KMS-11 (cell line): ENCODE measurements around the gene YPEL3.

Experiments used
- H2AFZ ChIP-seq: fragments of 200-600 bp; sonication (generic); 2 replicates; pipeline ENCODE4 v1.6.1; 2016; ENCODE audit warnings: antibody characterized with exemption, mixed run types, low read depth
- H3K27ac ChIP-seq: fragments of 200-600 bp; sonication (generic); 2 replicates; pipeline ENCODE4 v1.6.1; 2016; ENCODE audit warnings: mild to moderate bottlenecking, mixed run types
- H3K27me3 ChIP-seq: fragments of 200-600 bp; sonication (generic); 2 replicates; pipeline ENCODE4 v1.6.1; 2017; ENCODE audit warnings: mild to moderate bottlenecking, low read depth, mixed run types, moderate library complexity; ENCODE audit not compliant: insufficient read depth
- H3K36me3 ChIP-seq: fragments of 200-600 bp; sonication (generic); 2 replicates; pipeline ENCODE4 v1.6.1; 2017; ENCODE audit warnings: mild to moderate bottlenecking, mixed run types; ENCODE audit not compliant: insufficient read depth
- H3K4me1 ChIP-seq: fragments of 200-600 bp; sonication (generic); 2 replicates; pipeline ENCODE4 v1.6.1; 2016; ENCODE audit warnings: mild to moderate bottlenecking, low read depth, mixed run types; ENCODE audit not compliant: poor library complexity, severe bottlenecking
- H3K4me2 ChIP-seq: fragments of 200-600 bp; sonication (generic); 2 replicates; pipeline ENCODE4 v1.7.0; 2016; ENCODE audit warnings: mild to moderate bottlenecking, mixed run types
- H3K4me3 ChIP-seq: fragments of 200-600 bp; sonication (generic); IDR thresholded peaks from 2 replicates; pipeline ENCODE4 v1.6.1; 2017; ENCODE audit warnings: low read depth, low read length, mixed read lengths; ENCODE audit not compliant: insufficient read depth
- H3K79me2 ChIP-seq: fragments of 200-600 bp; sonication (generic); 2 replicates; pipeline ENCODE4 v1.6.1; 2016; ENCODE audit warnings: low read depth, mixed run types; ENCODE audit not compliant: insufficient read depth
- H3K9ac ChIP-seq: fragments of 200-600 bp; sonication (generic); 2 replicates; pipeline ENCODE4 v1.6.1; 2016; ENCODE audit warnings: mild to moderate bottlenecking, mixed run types
- H4K20me1 ChIP-seq: fragments of 200-600 bp; sonication (generic); 2 replicates; pipeline ENCODE4 v1.6.1; 2016; ENCODE audit warnings: mild to moderate bottlenecking, mixed run types; ENCODE audit not compliant: insufficient read depth
- CTCF ChIP-seq: fragments of 200-600 bp; sonication (generic); conservative IDR thresholded peaks from 2 replicates; pipeline ENCODE4 v1.6.1; 2017; ENCODE audit warnings: low read depth, mild to moderate bottlenecking, antibody characterized with exemption, low read length, moderate library complexity, mixed read lengths

The YPEL3 gene

GRCh38 chr16:30064729-30065101 is 31.3 kb downstream of the YPEL3 start:
- peaks cover 7% of the 10 kb centered on the region; the same call in 1 of the 2 replicates for H4K20me1 ChIP-seq
- peak overlapping the region; percentile 7 for H3K4me3 ChIP-seq
- H3K36me3 ChIP-seq: peaks cover 18% of the 10 kb centered on the region; the same call in 1 of the 2 replicates
- H3K27ac ChIP-seq: peak overlapping the region; percentile 95
- H3K4me1 ChIP-seq: peaks cover 45% of the 10 kb centered on the region
- H3K4me2 ChIP-seq: peak overlapping the region; percentile 97
- TF ChIP-seq CTCF: no peak
- peak overlapping the region; percentile 85 for H3K9ac ChIP-seq
- H3K79me2 ChIP-seq: peaks cover 41% of the 10 kb centered on the region
- no peaks in the 10 kb centered on the region for H3K27me3 ChIP-seq
- H2AFZ ChIP-seq: peak overlapping the region; percentile 74; the same call in 1 of the 2 replicates

- H3K27me3 ChIP-seq: no peaks in the 10 kb centered on the region
- H3K36me3 ChIP-seq: peaks cover 12% of the 10 kb centered on the region; the same call in 1 of the 2 replicates
- peak overlapping the region; percentile 95 for H3K27ac ChIP-seq
- H3K9ac ChIP-seq: peak overlapping the region; percentile 85
- peak overlapping the region; percentile 74 for H2AFZ ChIP-seq
- H4K20me1 ChIP-seq: peaks cover 7% of the 10 kb centered on the region; the same call in 1 of the 2 replicates
- H3K4me2 ChIP-seq: peak overlapping the region; percentile 97
- H3K4me1 ChIP-seq: peaks cover 45% of the 10 kb centered on the region
- peaks cover 41% of the 10 kb centered on the region for H3K79me2 ChIP-seq
- H3K4me3 ChIP-seq: no peak overlapping the region
- TF ChIP-seq CTCF: peak; percentile 57
Observed at GRCh38 chr16:30063893-30064728, 31.9 kb downstream of the YPEL3 start.

- Histone ChIP-seq H3K4me2 (peak overlapping the region; percentile 97), H3K27me3 (no peaks in the 10 kb centered on the region), H3K79me2 (peaks cover 39% of the 10 kb centered on the region), H3K9ac (peak overlapping the region; percentile 85), H3K27ac (peak overlapping the region; percentile 95), H3K4me1 (peaks cover 42% of the 10 kb centered on the region), H4K20me1 (peaks cover 7% of the 10 kb centered on the region; the same call in 1 of the 2 replicates), H3K36me3 (peaks cover 8% of the 10 kb centered on the region; the same call in 1 of the 2 replicates), H2AFZ (peak overlapping the region; percentile 74), H3K4me3 (no peak overlapping the region)
- no peak for TF ChIP-seq CTCF
Observed at GRCh38 chr16:30063278-30063892, 32.6 kb downstream of the YPEL3 start.

- H4K20me1 ChIP-seq: no peaks in the 10 kb centered on the region
- H3K27me3 ChIP-seq: no peaks in the 10 kb centered on the region
- no peaks in the 10 kb centered on the region for H3K36me3 ChIP-seq
- H3K9ac ChIP-seq: no peak overlapping the region
- H3K4me1 ChIP-seq: peaks cover 25% of the 10 kb centered on the region
- H3K4me2 ChIP-seq: no peak overlapping the region
- H3K27ac ChIP-seq: no peak overlapping the region
- no peak overlapping the region for H3K4me3 ChIP-seq
- TF ChIP-seq CTCF: no peak
- H2AFZ ChIP-seq: no peak overlapping the region
- H3K79me2 ChIP-seq: peaks cover 17% of the 10 kb centered on the region
Observed at GRCh38 chr16:30060836-30061554, 35.0 kb downstream of the YPEL3 start.
